ENCODE measurements around the gene RTF2. TPM values are rescaled to one million over a fixed set of nuclear protein-coding genes. Genes with fewer than 3 reads are reported as not detected.

Gene RTF2
- total and polyA plus RNA-seq, 2 of the 13 experiments (the other 11 are each of a cell fraction or from before 2014, with no cell fraction given), result 81.8 to 142 TPM

DNA sequence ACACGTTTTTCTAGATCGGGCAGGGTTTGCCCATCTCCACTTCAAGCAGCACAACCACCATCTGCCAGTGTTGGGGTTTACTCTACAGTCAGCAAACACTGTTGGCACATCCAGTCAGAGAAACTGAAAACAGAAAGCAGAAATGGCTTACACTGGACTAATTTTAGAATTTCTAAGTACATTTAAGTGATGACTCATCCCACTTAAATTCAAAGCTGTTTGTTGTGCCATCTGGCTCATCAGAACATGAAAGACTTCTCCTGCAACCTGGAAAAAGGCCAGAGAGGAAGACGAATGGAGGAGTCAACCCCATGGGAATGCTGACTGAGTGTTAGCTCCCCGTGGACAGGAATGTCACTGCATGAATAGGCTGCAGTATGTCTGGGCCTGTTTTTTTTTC is 86.4 kb downstream of the RTF2 start (continued):
- TF ChIP-seq ZNF567 (CRISPR knock-in tag; IDR thresholded peaks at IDR 0.05; ENCODE audit: borderline replicate concordance), result no peak
- TF ChIP-seq RBM39 (IDR thresholded peaks at IDR 0.05; ENCODE audit: low read depth, low read length, poor library complexity, severe bottlenecking), result no peak
- no peak for TF ChIP-seq ZNF232 (CRISPR knock-in tag; IDR thresholded peaks at IDR 0.05; ENCODE audit: borderline replicate concordance)
- TF ChIP-seq PRPF4 (IDR thresholded peaks at IDR 0.05; ENCODE audit: low read depth, low read length, poor library complexity, severe bottlenecking), result no peak
- no peak for TF ChIP-seq SOX13 (IDR thresholded peaks at IDR 0.05)
- peak in 1 of 2 experiments; percentile 25; a peak in 1 of 4 replicates for TF ChIP-seq SOX13 (CRISPR knock-in tag; conservative IDR thresholded peaks at IDR 0.05 in 1 of 2, IDR thresholded peaks at IDR 0.05 in 1 of 2)
- no peak for TF ChIP-seq ZNF354B (CRISPR knock-in tag; IDR thresholded peaks at IDR 0.05)
- no peak for TF ChIP-seq ZBTB7A (CRISPR knock-in tag; IDR thresholded peaks at IDR 0.05)
- no peak for TF ChIP-seq SUZ12 (IDR thresholded peaks at IDR 0.05; ENCODE audit: low read depth, low read length)
- TF ChIP-seq SIX4 (CRISPR knock-in tag; IDR thresholded peaks at IDR 0.05), result no peak
- no peak for TF ChIP-seq FOXC1 (CRISPR knock-in tag; IDR thresholded peaks at IDR 0.05; ENCODE audit: borderline replicate concordance)
- TF ChIP-seq ZNF143 (CRISPR knock-in tag; IDR thresholded peaks at IDR 0.05), result no peak
- TF ChIP-seq ZBTB44 (CRISPR knock-in tag; IDR thresholded peaks at IDR 0.05), result no peak
- TF ChIP-seq HNF1B (CRISPR knock-in tag; IDR thresholded peaks at IDR 0.05), result no peak
- TF ChIP-seq ZEB1 (IDR thresholded peaks at IDR 0.05; ENCODE audit: insufficient replicate concordance, low read depth), result no peak
- TF ChIP-seq YY1 (IDR thresholded peaks at IDR 0.05; ENCODE audit: insufficient read depth, insufficient replicate concordance, low read depth, low read length), result no peak
